B cell (primary cell): ENCODE data around the gene EZH2.

Experiments used
- EZH2 ChIP-seq: IDR thresholded peaks from 2 replicates; pipeline ENCODE4 v1.6.1; 2012; ENCODE audit warnings: borderline replicate concordance, low read depth, mild to moderate bottlenecking, moderate library complexity, low read length; ENCODE audit not compliant: insufficient read depth, poor library complexity, severe bottlenecking
- TF ChIP-seq, protein P1 (sequence below): fragments of 200-600 bp; IDR thresholded peaks from one replicate; pipeline ENCODE4 v1.8.0; 2022; ENCODE audit warnings: antibody characterized with exemption, mild to moderate bottlenecking

DNA sequence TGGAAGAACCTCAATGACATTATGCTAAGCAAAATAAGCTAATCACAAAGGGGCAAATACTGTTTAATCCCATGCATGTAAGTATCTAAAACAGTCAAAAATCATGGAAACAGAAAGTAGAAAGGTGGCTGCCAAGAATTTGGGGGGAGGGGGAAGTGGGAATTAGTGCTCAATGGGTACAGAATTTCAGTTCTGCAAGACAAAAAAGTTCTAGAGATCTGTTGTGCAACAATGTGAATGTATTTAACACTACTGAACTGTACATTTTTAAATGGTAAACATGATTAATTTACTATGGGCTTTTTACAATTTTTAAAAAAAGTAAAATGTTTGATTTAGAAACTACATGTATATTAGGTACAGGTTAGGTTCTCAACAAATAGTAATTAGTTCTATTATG lies 11.9 kb downstream of the EZH2 start:
- TF ChIP-seq, protein P1, sequence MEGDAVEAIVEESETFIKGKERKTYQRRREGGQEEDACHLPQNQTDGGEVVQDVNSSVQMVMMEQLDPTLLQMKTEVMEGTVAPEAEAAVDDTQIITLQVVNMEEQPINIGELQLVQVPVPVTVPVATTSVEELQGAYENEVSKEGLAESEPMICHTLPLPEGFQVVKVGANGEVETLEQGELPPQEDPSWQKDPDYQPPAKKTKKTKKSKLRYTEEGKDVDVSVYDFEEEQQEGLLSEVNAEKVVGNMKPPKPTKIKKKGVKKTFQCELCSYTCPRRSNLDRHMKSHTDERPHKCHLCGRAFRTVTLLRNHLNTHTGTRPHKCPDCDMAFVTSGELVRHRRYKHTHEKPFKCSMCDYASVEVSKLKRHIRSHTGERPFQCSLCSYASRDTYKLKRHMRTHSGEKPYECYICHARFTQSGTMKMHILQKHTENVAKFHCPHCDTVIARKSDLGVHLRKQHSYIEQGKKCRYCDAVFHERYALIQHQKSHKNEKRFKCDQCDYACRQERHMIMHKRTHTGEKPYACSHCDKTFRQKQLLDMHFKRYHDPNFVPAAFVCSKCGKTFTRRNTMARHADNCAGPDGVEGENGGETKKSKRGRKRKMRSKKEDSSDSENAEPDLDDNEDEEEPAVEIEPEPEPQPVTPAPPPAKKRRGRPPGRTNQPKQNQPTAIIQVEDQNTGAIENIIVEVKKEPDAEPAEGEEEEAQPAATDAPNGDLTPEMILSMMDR: no peak
- TF ChIP-seq EZH2: no peak
